GM18499 (cell line): Measurements from ENCODE around the gene SRRM5.

Experiments
- ATAC-seq: cut with Tn5 transposase; IDR thresholded peaks from one replicate; pipeline ENCODE4 v1.9.1; 2021; ENCODE audit warnings: moderate number of reproducible peaks; ENCODE audit not compliant: insufficient read depth, unreplicated experiment

The SRRM5 gene

DNA sequence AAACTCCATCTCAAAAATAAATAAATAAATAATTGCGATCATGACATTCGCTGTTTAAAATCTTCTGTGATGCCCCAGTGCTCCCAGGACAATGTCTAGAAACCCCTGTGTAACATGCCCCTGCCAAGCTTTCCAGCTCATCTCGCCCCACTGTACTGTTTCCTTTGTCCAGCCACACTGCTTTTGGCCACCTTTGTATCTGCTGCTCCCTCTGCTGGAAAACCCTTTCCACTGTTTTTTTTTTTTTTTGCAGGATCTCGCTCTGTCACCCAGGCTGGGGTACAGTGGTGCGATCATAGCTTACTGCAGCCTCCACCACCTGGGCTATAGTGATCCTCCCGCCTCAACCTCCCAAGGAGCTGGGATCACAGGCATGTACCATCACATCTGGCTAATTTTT, 50.6 kb downstream of the SRRM5 start:
- no peak for ATAC-seq

DNA sequence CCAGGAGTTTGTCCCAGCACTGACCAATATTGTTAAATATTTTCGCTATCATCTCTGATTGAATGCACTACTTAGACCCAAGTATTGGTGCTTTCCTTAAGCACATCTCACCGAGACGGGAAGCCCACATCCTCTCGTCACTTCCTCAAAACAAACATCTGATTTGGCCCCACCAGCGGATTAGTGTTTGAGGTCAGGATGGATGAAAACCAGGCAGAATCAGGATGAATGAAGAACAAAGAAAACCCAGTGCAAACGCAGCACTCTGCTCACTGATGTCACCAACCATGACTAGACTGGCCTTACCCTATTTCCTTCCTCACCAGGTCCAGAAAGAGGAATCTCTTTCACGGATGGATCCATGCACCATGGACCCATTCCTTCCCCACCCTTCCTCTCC, 52.1 kb downstream of the SRRM5 start:
- ATAC-seq = no peak
